Retinal pigment epithelial cell (primary cell): ENCODE data around the gene ZFP30.
"Not testable (repeated sequence)": the region's sequence is repeated elsewhere in the genome, so short reads cannot be mapped to it uniquely, and the experiment has no call there.

ENCODE experiments used
- DNase-seq: peaks from one replicate; pipeline ENCODE4 v3.0.0-alpha.2; 2010; ENCODE audit warnings: low read depth
- H3K4me3 ChIP-seq: 2 replicates; pipeline ENCODE4 v1.5.1; 2011; ENCODE audit warnings: mild to moderate bottlenecking, low read length, control low read depth, moderate library complexity
- CTCF ChIP-seq: conservative IDR thresholded peaks from 2 replicates; pipeline ENCODE4 v1.5.1; 2011; ENCODE audit warnings: low read depth, low read length, control low read depth, inconsistent platforms

ZFP30 gene

DNA sequence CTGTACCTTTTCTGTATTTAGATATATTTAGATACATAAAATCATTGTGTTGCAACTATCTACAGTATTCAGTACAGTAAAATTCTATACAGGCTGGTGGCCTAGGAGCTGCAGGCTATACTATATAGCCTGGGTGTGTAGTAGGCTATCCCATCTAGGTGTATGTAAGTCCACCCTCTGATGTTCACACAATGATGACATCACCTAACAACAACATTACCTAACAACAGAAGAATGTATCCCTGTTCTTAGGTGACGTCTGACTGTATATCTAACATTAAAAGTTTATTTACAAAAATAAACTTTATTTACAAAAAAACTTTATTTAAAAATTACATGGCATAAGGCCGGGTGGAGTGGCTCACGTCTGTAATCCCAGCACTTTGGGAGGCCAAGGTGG, 28.3 kb upstream of the ZFP30 start:
- DNase-seq, result no peak
- H3K4me3 ChIP-seq, result no peak overlapping the region
- TF ChIP-seq CTCF, result no peak

- TF ChIP-seq CTCF, result no peak
- DNase-seq, result no peak
- no peak overlapping the region for H3K4me3 ChIP-seq
These were observed 14.2 kb upstream of the ZFP30 start for GRCh38 chr19:37669450-37669914.

- DNase-seq, H3K4me3 ChIP-seq: not testable (repeated sequence)
These were observed 1.9 kb upstream of the ZFP30 start for GRCh38 chr19:37657157-37657556.

GRCh38 chr19:37655689-37656371, 565 bp upstream of the ZFP30 start:
- peak overlapping the region; percentile 81 for H3K4me3 ChIP-seq
- no peak for TF ChIP-seq CTCF
- peak; percentile 30 for DNase-seq

- TF ChIP-seq CTCF, result no peak
- peak overlapping the region; percentile 81 for H3K4me3 ChIP-seq
- peak; percentile 9 for DNase-seq
These were observed 500 bp downstream of the ZFP30 start for GRCh38 chr19:37654629-37655300.

- TF ChIP-seq CTCF, result no peak
These were observed 1.1 kb downstream of the ZFP30 start for GRCh38 chr19:37654118-37654517.

DNA sequence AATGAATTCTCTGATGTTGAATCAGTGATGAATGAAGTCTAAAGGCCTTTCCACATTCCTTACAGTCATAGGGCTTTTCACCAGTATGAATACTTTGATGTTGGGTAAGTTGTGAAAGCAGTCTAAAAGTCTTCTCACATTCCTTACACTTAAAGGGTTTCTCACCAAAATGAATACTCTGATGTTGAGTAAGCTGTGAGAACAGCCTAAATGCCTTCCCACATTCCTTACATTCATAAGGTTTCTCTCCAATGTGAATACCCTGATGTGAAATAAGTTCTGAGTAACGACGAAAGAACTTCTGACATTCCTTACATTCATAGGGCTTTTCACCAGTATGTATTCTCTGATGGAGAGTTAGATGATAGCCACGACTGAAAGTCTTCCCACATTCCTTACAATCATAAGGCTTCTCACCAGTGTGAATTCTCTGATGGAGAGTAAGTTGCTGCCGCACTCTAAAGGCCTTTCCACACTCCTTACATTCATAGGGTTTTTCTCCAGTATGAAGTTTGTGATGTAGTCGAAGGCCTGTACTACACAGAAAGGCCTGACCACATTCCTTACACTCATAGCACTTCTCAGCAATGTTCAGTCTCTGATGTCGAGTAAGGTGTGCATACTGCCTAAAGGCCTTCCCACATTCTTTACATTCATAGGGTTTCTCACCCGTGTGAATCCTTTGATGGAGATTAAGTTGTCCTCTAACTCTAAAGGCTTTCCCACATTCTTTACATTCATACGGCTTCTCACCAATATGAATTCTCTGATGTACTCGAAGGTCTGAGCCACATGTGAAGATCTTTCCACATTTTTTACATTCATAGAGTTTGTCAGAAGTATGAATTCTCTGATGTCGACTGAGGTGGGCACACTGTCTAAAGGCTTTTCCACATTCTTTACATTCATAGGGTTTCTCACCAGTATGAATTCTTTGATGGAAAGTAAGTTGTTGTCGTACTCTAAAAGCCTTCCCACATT, 19.9 kb downstream of the ZFP30 start:
- no peak for DNase-seq
- H3K4me3 ChIP-seq, result no peak overlapping the region
- TF ChIP-seq CTCF, result no peak

More at GRCh38 chr19:37654118-37654517, 1.1 kb downstream of the ZFP30 start:
- DNase-seq, result peak; percentile 7
- H3K4me3 ChIP-seq, result peak overlapping the region; percentile 81
